ENCODE data around the gene SHISA6.

- no peak for TF ChIP-seq POLR2A (IDR thresholded peaks at IDR 0.05)
- TF ChIP-seq CTCF (IDR thresholded peaks at IDR 0.05) = no peak
Measured at GRCh38 chr17:11412654-11413053, 171.6 kb downstream of the SHISA6 start.

All from heart left ventricle (tissue), 13 donors.